ENCODE results near the gene YWHAQ.

The YWHAQ gene

GRCh38 chr2:9549420-9549819, 81.4 kb downstream of the YWHAQ start:
- DNase-seq = no peak

DNA sequence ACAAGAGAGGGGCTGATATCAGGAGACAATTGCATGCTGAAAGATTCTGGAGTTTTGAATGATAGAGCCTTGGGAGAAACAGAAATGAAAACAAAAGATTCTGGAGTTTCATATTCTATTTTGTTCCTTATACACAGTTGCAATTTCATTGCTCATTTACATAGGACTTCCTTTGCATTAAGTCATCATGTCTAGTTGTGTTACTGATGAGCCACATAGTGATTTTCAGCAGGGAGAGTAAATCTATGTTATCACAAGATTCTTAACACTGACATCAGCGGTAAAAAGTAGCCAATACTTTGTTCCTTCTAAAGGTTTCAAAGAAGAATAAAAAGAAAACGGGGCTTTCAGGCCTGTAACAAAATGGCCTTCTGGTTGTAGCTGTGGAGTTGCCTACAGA, 82.3 kb downstream of the YWHAQ start:
- DNase-seq = no peak

DNA sequence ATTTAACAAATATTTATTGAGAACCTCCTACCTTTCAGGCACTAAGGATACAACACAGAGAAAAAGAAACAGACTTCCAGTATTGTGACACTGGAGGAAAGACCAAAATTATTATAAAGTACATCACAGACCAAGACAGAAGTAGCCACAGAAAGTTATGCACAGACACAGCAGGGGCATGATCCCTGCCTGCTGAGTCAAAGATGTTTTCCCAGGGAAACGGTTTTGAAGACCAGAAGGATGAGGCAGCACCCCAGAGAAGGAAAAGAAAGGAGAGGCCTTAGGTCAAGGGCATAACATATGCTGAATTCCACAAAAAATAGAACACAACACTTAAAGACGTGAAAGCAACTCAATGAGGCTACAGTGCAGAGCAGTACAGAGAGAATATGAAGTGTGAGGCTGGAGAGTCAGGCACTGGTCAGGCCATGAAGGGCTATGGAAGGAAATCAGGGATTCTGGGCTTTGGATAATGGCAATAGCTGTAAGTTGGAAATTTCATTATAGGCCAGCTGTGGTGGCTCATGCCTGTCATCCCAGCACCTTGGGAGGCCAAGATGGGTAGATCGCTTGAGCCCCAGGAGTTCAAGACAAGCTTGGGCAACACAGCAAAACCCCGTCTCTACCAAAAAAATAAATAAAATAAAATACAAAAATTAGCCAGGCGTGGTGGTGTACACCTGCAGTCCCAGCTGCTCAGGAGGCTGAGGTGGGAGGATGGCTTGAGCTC, 83.4 kb downstream of the YWHAQ start:
- DNase-seq = no peak

DNA sequence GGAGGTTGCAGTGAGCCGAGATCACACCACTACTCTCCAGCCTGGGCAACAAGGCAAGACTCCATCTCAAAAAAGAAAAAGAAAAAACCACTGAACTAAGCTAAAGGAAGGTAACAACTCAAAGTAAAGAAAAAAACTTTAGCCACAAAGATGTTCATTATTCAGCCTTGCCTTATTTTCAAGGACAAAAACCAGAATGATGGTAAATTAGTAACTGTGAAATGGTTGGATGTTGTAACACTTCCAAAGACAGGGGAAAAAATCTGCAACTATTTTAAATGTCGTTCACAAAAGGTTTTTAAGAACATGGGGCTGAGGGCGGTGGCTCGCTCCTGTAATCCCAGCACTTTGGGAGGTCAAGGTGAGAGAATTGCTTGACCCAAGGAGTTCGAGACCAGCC, 85.3 kb downstream of the YWHAQ start:
- DNase-seq = no peak

DNA sequence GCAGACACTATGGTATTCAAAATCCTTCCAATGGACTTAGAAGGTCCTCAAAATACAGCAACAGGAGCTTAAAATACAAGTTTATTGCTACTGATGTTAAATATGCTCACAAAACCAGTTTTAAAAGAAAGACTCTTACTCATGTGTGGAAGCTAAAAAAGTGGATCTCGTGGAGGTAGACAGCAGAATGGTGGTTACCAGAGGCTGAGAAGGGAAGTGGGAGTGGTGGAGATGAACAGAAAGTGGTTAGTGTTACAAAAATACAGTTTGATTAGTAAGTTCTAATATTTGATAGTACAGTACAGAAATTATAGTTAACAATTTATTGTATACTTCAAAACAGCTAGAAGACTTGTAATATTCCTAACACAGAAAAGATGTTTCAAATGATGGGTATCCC, 87.2 kb downstream of the YWHAQ start:
- no peak for DNase-seq

GRCh38 chr2:9539531-9539930, 91.3 kb downstream of the YWHAQ start:
- DNase-seq = no peak

DNA sequence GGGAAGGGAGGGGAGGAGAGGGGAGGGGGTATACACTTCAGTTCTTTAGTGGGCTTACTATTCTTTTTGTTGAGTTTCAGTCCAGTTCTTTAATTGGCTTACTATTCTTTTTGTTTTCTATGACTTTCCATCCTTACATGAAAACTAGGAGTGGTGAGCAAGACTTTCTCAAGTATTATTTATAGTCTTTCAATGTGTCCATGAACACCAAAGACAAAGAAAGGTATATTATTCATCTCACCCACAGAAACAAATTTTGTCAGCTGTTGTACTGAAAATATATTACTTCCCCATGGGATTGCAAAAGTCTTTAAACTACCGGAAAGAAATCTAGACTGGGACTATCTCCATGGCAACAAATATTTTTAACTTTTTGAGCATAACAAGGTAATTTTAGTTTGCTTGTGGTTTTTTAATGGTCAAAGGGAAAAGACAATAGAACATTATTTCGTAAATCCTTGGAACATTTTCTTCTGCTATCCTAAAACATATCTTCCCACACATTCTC, 92.7 kb downstream of the YWHAQ start:
- DNase-seq = no peak

- no peak for DNase-seq
These were observed 94.3 kb downstream of the YWHAQ start for GRCh38 chr2:9536504-9536903.

DNA sequence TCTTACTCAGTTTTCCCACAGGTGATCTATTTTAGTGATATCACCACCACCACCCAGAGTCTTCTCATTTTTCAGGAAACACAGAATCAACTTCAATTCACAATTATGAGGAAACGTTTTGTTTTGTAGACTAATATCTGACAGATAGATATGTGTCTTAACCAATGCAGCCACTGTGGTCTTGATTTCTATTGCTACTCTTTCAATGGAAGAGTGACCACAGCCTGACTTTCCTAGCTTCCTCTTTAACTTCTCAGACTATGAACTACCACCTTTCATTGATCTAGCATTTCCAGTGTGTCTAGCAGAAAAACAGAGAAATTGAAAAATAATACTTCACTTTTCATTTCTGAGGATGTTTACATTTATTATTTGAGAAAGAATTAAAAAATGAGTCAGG, 95.6 kb downstream of the YWHAQ start:
- DNase-seq = no peak

All from stimulated activated naive CD4-positive, alpha-beta T cell treated with Interleukin-2 at 50 U/mL for 16 hours (primary cell).